Measurements from ENCODE around the gene CCDC183.
"Not testable (repeated sequence)": the region's sequence is repeated elsewhere in the genome, so short reads cannot be mapped to it uniquely, and the experiment has no call there.

Gene CCDC183

DNA sequence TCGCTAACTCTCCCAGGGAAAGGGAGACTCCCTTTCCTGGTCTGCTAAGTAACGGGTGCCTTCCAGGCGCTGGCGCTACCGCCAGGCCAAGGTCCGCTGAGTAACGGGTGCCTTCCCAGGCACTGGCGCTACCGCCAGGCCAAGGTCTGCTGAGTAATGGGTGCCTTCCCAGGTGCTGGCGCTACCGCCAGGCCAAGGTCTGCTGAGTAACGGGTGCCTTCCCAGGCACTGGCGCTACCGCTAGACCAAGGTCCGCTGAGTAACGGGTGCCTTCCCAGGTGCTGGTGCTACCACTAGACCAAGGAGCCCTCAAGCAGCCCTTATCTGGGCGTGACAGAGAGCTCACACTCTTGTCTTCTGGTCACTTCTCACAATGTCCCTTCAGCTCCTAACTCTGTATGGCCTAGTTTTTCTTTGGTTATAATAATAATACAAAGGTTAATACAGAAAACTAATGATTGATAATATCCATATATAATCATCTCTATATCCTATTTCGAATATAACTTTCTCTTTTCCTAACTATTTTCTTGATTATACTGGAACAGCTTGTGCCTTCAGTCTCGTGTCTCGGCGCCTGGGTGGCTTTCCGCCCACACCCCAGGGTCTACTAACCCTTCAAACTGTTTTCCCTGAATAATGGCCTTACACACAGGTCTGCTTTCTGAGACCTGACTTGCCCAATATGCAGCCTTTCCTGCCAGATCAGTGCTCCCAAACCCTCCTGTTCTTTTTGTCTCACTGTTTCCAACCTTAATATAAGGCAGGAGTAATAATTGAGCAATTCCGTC lies 10.4 kb upstream of the CCDC183 start:
- not testable (repeated sequence) for DNase-seq

- DNase-seq = no peak
These were observed 9.7 kb upstream of the CCDC183 start for GRCh38 chr9:136786451-136786850.

DNA sequence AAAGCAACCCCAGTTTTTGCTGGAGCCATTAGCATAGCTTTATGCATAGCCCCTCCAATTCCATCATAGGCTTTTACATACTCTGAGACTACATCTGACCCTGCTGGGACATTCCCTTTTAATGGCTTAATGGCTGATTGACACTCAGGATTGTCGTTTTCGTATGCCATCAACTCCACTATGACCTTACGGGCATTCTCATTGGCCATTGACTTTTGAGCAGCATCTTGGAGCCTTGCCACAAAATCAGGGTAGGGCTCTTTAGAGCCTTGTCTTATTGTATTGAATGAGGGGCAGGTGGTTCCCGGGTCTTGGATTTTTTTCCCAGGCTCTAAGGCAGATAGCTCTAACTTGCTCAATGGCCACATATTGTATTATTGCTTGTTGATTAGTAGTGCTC lies 9.2 kb upstream of the CCDC183 start:
- DNase-seq = not testable (repeated sequence)

DNA sequence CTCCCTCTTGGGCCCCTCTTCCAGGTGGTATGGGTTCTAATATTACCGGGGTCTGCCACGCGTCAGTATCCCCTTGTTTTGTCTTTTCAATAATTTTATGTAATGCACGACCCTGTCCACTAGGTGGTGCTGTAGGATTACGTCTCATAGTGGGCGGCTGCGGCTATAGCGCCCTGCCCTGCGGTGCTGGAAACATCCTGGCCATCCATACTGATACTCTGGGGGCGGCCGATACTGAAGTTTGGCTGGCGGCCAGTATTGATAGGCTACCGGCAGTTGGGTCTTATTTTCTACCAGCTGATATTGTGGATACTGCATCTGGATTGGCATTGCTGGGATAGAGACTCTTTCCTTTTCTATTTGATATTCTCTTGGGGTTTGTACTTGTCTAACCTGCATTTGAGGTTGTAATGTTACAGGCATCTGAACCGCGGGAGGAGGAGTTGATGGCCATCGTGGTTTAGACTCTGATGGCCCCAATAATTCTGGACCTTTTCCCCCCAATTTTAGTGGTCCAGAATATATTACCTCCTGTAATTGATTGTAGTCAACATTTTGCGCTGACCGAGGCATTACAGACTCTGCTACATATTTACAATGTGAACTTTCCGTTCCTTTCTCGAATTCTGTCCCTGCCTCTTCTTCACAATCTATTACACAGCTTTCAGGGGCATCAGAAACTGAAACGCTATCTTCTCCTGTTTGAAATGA lies 8.3 kb upstream of the CCDC183 start:
- DNase-seq = peak; percentile 72 to 76

DNA sequence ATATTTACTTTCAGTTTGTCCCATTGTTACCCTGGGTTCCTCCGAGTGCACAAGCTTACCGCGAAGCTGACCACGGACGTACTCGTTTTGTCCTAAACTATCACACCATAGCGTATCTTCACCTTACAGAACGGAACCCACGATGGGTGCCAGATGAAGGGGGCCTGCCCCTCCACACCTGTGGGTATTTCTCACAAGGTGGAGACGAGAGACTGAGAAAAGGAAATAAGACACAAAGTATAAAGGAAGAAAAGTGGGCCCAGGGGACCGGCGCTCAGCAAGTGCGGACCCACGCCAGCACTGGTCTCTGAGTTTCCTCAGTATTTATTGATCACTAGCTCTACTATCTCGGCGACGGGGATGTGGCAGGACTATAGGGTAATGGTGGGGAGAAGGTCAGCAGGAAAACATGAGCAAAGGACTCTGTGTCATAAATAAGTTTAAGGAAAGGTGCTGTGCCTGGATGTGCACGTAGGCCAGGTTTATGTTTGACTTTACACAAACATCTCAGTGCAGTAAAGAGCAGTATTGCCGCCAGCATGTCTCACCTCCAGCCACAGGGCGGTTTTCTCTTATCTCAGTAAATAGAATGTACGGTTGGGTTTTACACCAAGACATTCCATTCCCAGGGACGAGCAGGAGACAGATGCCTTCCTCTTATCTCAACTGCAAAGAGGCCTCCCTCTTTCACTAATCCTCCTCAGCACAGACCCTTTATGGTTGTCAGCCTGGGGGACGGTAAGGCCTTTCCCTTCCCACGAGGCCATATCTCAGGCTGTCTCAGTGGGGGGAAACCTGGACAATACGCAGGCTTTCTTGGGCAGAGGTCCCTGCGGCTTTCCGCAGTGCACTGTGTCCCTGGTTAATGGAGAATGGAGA lies 7.3 kb upstream of the CCDC183 start:
- DNase-seq = not testable (repeated sequence)

GRCh38 chr9:136789523-136789937 lies 6.6 kb upstream of the CCDC183 start:
- DNase-seq = no peak

DNA sequence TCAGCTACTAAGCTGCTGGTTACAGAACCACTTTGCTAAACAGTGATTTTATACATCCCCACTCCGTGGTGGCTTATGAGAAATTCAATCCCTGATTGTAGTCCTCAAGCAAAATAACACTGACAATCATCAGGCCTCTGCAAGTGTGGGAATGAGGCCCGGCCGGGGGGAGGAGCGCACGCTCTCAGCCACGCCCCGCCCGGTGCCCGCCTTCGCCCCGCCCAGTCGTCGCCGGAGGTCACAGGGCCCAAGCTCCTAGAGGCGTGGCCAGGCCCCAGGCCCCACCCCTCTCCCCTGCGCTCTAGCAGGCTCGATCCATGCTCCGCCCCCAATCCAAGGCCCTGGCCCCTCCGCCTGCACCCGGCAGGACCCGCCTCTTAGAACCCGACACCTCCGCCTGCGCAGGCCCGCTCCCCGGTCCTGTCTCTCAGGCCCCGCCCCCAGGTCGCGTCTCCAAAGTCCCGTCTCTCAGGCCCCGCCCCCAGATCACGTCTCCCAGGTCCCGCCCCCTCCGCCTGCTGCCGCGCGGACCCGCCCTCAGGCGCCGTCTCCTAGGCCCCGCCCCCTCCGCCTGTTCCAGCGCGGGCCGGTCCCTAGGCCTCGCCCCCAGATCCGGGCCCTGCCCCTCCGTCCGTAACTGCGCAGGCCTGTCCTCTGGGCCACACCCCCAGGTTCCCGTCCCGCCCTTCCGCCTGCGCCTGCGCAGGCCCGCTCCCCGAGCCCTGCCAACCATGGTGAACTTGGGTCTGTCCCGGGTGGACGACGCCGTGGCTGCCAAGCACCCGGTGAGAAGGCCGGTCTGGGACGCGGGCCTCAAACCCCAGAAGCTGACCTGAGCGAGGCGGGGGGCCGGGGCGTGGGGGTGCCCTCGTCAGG lies 5.3 kb upstream of the CCDC183 start, which contains the start of gene TMEM141:
Gene TMEM141 (plus strand): TSS at position 705 of the 876 bp plus-strand sequence. CDS start 27 bp downstream, at position 732.
- DNase-seq = peak; percentile 100

DNA sequence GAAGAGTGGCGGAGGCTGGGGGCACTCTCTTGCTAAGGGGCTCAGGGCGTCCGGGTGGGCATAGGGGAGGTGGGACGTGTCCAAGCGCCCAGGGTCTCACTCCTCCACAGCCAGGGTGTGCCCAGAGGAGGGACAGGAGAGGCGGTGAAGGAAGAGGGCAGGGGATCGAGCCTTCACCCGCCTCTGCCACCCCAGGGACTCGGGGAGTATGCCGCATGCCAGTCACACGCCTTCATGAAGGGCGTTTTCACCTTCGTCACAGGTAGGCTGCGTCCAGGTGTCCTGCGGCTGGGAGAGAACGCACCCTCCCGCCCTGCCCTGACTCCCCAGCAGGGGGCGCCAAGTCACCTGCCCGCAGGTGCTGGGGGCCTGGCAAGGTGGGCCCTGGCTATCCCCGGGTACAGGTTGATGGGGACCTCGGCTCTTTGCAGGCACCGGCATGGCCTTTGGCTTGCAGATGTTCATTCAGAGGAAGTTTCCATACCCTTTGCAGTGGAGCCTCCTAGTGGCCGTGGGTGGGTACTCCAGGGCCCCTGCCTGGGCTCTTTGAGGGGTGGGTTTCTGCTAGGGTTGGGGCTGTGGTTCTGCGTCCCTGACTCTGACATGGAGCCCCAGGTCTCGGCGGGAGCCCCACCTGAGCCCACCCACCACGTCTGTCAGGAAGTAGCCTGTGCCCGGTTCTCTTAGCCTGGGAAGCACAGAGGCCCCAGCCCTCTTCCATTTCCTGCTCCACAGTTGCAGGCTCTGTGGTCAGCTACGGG lies 4.4 kb upstream of the CCDC183 start:
- DNase-seq = peak; percentile 72 to 73

GRCh38 chr9:136792321-136793085 lies 3.6 kb upstream of the CCDC183 start:
- no peak for DNase-seq

DNA sequence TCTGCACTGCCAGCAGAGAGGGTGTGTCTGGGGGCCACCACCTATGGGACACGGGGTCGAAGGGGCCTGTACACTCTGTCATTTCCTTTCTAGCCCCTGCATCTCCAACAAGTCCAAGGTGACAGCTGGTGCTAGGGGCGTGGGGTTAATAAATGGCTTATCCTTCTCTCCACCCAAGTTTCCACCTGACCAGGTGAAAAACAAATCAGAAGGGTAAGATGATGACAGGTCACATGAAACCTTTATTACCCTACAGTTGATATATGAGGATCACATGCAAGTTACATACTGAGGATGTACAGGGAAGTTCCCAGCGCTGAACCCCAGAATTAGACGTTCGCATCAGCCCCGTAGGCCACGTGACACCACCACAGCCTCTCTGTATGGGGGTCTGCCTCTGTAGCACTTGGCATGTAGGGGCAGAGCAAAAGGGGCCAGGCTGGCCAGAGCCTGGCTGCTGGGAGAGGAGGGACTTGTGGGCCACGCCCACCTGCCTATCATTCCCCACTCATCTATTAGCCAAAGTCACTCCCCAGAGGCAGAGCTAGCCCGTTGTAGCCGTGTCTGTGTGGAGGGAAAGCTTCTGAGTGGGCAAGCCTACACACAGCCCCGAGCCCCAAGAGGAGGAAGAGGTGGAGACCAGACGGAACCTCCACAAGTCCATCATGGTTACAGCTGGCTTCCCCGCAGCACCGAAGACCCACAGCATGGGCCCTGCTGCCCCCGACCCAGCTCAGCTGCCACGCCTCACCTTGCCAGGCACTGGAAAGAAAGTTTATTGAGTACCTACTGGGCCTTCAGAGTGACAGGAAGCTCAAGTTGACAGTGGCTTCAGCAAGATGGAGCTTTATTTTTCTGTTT lies 2.8 kb upstream of the CCDC183 start:
- no peak for DNase-seq

GRCh38 chr9:136794281-136794999 lies 1.7 kb upstream of the CCDC183 start:
- no peak for DNase-seq

DNA sequence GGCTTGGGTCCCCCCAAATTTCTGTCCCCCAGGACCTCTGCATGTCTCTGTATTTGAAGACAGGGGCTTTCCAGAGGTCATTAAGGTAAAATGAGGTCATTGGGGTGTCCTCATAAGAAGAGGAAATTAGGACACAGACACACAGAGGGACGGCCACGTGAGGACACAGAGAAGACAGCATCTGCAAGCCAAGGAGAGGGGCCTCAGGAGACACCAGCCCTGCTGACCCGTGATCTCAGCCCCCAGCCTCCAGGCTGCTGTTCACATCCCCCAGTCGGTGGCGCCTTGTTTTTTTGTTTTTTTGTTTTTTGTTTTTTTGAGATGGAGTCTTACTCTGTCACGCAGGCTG lies 1.2 kb upstream of the CCDC183 start:
- DNase-seq = no peak

DNA sequence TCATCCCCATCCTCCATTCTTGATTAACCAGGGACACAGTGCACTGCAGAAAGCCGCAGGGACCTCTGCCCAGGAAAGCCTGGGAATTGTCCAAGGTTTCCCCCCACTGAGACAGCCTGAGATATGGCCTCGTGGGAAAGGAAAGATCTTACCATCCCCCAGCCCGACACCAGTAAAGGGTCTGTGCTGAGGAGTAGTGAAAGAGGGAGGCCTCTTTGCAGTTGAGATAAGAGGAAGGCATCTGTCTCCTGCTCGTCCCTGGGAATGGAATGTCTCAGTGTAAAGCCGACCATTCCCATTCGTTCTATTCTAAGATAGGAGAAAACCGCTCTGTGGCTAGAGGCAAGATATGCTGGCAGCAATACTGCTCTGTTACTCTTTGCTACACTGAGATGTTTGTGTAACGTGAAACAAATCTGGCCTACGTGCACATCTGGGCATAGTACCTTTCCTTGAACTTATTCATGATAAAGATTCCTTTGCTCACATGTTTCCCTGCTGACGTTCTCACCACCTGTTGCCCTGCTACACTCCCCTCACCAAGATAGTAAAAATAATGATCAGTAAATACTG lies 723 bp downstream of the CCDC183 start:
- DNase-seq = not testable (repeated sequence)

DNA sequence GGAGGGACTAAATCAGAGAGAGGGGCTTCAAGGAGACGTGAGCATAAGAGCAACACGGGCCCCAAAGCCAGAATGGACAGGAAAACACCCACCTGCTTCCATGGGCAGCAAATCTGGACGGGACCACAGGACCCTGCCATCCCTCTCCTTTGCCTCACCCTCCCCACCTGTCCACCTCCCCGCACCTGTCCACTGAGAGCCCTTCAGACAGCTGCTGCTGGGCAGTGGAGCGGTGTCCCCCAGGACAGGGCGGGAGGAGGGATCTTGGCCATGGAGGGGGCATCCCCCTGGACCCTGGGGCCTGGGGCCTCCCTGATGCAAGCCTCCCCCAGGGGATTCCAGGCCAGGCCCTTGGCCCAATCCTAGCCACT lies 2.6 kb downstream of the CCDC183 start:
- no peak for DNase-seq

DNA sequence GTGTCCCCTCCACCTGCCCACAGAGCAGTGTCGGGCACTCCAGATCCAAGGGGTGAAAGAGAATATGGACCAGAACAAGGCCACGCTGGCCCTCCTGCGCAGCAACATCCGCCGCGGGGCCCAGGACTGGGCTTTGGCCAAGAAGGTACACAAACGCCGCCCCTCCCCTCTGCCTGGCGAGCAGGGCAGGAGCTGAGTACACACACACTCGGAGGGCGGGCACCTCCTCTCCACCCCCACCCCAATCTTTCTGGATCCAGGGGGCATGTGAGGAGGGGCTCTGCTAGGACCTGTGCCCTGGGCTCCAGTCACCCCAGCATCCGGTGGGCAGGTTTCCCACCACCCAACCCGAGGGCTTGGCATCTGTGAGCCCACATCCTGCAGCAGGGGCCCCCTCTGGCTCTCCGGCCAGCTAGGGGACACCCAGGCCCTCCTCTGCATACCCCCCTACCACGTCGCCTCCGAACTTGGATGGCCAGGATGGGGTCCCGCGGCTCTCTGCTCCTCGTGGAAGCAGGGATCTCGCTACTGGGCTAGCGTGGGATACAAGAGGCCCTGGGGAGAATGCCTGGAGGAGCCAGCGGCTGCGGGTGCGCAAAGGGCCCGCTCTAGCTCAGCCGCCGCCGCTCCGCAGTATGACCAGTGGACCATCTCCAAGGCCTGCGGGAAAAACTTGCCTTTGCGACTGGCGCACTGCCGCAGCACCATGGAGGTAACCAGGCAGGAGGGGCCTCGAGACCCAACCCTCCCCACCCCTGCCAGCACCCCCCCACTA lies 3.1 kb downstream of the CCDC183 start:
- DNase-seq = no peak

DNA sequence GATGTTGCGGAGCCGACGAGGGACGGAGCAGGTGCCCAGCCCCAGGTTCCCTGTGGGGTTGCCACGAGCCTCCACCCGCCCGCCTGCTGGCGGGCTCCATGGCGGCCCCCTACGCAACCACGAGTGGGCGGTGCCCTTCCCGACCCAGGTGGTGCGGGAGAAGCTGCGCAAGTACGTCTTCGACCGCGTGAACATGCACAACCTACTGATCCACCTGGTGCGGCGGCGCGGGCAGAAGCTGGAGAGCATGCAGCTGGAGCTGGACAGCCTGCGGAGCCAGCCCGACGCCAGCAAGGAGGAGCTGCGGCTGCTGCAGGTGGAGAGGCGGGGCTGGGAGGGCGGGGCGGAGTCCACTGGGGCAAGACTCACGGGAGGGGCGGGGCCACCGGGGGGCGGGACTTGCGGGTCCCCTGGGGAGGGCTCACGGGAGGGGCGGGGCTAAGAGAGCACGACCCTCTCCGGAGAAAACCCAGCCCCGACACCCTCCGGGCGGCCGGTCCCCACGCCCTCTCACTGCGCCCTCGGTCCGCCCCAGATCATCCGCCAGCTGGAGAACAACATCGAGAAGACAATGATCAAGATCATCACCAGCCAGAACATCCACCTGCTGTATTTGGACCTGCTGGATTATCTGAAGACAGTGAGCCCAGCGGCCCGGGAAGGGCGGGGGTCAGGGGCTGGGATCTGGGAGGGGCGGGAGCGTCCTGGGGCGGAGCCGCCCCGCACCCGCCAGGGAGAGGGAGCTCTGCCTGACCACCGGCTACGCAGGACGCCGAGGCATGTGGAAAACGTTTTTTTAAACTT lies 3.9 kb downstream of the CCDC183 start:
- DNase-seq = peak; percentile 89 to 90

GRCh38 chr9:136802321-136802720 lies 6.2 kb downstream of the CCDC183 start:
- no peak for DNase-seq
